HG02678 (cell line): ENCODE results near the gene SPDYE3.
"Not testable (repeated sequence)": the region's sequence is repeated elsewhere in the genome, so short reads cannot be mapped to it uniquely, and the experiment has no call there.

Source experiments
- ATAC-seq: cut with Tn5 transposase; IDR thresholded peaks from one replicate; pipeline ENCODE4 v1.9.1; 2021; ENCODE audit warnings: mild to moderate bottlenecking, moderate library complexity; ENCODE audit not compliant: unreplicated experiment

SPDYE3 gene, protein sequence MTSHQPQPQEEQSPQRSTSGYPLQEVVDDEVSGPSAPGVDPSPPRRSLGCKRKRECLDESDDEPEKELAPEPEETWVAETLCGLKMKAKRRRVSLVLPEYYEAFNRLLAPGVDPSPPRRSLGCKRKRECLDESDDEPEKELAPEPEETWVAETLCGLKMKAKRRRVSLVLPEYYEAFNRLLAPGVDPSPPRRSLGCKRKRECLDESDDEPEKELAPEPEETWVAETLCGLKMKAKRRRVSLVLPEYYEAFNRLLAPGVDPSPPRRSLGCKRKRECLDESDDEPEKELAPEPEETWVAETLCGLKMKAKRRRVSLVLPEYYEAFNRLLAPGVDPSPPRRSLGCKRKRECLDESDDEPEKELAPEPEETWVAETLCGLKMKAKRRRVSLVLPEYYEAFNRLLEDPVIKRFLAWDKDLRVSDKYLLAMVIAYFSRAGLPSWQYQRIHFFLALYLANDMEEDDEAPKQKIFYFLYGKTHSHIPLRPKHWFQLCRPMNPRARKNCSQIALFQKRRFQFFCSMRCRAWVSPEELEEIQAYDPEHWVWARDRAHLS

DNA sequence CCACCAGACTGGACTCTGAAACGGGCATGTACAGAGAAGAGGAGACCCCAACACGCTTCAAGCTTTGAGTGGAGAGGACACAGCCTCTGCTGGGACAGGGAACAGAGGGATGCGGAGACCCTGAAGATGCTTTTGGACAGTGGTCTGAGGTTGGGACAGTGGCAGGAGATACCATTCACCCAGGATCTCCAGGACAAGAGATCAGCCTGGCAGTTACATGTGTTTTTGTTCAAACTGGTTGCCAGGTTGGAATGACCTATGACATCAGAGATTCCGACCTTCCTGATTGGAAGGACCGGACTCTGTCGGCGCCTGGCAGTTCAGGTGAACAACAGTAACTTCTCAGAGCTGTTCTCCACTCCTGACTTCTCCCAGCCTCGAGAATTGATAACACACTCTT is at the start of gene SPDYE3:
TSS of gene SPDYE3 (plus strand) at position 301 of the 400 bp plus-strand sequence. CDS start 184 bp downstream, outside the sequence.
- not testable (repeated sequence) for ATAC-seq

DNA sequence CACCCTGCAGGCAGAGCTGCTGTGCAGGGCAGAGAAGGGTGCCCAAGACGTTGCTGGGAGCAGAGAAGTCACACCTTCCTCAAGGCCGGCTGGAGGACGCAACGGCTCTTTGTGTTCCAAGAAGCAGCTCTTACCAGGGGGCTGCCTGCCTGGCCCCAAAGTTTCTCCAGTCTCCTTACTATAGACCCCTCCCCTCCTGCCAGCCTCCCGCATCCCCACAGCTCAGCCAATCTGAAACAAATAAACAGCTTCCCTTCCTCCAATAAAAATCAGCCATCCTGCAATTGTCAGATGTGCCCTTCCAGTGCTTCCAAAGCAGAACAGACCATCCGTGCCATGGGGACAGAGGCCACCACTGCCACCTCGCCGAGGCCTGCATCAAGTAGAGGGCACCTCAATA is 47.5 kb upstream of the SPDYE3 start:
- not testable (repeated sequence) for ATAC-seq

DNA sequence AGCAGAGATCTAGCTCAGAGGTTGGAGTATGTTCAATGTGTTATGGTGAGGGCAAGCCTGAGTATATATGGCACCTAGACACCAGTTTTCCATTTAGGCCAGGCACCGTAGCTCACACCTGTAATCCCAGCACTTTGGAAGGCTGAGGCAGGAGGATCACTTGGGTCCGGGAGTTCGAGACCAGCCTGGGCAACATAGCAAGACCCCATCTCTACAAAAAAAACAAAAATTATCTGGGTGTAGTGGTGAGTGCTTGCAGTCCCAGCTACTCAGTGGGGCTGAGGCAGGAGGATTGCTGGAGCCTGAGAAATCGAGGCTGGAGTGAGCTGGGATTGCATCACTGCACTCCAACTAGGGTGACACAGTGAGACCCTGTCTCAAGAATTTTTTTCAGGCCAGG is 44.6 kb upstream of the SPDYE3 start:
- ATAC-seq = not testable (repeated sequence)

DNA sequence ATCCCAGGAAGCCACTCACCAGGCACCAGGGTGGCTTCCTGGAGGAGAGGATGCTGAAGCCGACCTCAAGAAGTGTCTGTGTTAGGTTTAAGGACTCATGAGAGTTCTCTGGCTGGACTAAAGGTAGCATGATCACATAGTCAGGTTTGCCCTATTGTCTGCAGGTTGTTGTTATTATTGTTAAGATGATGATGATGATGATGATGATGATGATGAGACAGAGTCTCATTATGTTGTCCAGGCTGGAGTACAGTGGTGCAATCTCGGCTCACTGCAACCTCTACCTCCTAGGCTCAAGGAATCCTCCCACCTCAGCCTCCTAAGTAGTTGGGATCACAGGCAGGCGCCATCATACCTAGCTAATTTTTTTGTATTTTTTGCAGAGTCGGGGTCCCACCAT is 43.3 kb upstream of the SPDYE3 start:
- not testable (repeated sequence) for ATAC-seq

DNA sequence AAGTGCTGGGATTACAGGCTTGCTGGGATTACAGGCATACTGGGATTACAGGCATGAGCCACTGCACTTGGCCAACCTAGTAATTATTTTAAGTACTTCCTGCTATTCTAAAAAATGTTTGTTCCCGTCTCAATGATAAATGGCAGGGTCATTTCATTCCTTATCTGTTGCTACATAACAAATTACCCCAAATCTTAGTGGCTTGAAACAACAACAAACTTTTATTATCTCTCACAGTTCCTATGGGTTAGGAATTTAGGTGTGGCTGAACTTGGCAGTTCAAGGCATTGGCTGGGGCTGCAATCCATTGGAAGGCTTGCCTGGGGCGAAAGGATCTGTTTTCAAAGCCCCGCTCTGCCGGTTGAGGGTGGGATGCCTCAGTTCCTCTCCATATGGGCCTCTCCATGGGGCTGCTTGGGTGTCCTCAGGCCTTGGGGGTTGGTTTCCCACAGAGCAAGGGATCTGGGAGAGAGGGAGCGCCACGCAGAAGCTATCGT is 42.8 kb upstream of the SPDYE3 start:
- ATAC-seq = not testable (repeated sequence)

DNA sequence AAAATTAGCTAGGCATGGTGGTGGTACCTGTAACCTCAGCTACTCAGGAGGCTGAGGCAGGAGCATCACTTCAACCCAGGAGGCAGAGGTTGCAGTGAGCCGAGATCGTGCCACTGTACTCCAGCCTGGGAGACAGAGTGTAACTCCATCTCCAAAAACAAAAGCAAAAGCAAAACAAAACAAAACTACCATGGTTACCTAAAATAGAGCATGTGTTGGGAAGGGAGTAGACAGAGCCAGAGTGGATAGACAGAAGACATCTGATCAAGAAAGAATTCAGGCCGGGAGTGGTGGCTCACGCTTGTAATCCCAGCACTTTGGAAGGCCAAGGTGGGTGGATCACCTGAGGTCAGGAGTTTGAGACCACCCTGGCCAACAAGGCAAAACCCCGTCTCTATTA is 41.7 kb upstream of the SPDYE3 start:
- not testable (repeated sequence) for ATAC-seq

DNA sequence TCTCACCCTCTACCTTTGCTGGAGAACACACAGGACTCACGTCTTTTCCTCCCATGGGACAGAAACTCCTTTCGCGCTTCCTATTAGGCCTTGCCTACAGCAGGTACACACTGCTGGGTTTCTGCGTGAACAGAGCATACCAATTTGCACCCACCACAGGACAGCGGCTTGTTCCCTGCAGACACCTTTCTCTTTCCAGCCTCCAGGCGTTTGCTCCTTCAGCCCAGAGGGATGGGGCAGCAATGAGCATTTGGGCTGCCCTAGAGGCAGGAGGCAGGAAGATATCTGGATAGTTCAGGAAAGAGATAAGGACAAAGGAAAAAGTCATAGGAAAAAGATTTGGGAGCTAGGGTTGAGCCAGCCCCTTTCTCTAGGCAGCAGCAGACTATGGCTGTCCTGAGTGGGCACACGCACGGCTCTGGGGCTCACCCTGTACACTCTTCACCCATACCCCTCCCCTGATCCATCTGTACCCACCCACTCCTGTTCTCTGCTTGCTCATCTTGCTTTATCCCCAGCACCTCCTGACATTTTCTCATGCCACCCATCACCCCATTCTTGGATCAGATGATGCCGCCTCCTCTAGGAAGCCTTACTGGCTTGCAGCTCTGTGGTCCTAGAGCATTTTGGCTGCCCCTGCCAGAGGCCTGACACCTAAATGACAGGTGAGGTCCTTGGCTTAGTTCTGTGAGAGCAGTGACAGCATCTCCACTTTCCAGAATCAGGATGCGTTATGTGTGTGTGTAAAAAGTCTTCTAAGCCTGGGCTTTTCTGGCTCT is 40.7 kb upstream of the SPDYE3 start:
- ATAC-seq = no peak

DNA sequence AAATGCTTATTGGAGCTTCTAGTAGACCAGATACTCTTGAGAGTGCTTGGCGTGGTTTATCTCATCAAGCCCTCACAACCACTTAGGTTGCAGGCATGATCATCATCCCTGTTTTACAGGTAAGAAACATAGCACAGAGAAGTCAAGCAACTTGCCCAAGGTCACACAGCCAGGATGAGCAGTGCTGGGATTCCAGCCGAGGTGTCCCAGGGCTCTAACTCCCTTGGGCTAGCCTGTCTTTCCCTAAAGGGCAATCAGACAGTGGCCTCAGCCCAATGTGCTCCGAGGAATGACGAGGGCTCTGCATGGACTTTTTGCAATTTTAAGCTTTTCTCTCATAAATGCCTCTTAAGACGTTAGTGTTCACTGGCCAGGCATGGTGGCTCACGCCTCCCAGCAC is 39.9 kb upstream of the SPDYE3 start:
- ATAC-seq = no peak

DNA sequence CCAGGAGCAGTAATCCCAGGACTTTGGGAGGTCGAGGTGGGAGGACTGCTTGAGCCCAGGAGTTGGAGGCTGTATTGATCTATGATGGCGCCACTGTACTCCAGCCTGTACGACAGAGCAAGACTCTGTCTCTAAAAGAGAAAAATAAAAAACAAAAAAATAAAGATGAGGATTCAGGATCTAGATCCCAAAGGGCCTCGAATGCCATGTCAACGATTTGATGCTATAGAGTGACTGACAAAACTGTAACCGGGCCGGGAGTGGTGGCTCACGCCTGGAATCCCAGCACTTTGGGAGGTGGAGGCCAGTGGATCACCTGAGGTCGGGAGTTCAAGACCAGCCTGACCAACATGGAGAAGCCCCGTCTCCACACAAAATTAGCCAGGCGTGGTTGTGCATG is 38.6 kb upstream of the SPDYE3 start:
- ATAC-seq = not testable (repeated sequence)

DNA sequence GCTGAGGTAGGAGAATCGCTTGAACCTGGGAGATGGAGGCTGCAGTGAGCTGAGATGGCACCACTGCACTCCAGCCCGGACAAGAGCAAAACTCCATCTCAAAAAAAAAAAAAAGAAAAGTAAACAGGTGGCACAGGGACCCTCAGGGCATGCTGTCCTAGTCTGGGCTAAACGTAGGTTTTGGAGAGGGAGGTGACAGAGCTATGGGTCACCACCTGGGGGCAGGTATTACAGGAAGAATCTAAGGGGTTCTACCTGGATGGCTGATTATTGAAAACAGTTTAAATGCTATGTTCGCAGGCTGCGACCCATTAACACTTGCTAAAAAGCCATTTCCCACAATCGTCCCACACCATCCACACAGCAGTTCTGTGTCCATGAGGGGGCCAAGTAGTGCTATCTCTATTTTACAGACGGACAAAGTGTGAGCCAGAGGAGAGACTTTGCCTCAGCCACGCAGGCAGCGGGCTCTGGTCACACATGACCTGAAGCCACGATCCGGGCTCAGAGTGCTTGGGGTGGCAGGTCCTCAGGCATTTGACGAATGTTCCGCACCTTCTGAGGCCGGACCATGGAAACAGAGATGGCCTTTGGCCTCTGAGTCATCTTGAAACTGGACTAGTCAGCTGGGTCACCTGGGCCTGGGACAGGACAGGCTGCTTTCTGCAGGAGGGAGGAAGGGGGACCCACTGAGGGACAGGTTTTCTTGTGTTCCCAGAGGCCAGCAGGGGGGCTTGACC is 38.0 kb upstream of the SPDYE3 start:
- ATAC-seq = not testable (repeated sequence)

DNA sequence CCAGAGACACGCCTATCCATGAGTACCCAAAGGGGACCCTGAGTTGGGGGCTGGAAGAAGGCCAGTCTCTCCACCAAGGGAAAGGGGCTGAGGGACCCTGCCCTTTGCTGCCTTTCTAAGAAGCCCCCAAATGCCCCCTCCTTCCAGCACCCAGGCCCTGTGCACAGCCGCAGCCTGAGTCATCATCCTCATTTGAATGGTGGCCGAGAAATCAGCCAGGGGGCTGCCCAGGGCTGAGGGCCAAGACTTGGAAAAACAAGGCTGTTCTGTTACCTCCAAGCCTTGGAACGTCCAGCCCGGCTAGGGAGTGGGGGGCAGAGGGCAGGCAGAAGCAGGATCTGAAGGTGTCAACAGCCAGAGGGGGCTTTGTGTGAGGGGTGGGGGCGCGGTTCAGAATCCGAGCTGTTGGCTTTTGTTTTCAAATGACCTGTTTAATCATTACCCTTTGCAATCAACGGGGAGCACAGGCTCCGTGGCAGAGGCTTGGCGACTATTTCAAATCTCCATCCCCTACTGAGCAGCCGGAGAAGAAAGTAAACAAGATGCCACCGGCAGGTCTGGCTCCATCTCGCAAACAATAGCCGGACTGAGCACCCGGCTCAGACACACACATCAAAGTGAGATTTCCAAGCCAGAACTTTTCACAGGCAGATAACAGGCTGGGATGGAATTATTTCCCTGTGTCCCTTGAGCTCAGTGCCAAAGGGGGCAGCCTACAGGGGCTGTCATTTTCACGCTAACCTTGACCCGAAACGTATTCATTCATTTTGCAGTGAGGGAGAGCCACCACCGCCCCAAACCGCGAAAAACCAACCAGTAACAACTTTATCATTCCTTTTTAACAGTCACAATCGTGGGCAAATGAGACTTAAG is 37.2 kb upstream of the SPDYE3 start:
- ATAC-seq = not testable (repeated sequence)

DNA sequence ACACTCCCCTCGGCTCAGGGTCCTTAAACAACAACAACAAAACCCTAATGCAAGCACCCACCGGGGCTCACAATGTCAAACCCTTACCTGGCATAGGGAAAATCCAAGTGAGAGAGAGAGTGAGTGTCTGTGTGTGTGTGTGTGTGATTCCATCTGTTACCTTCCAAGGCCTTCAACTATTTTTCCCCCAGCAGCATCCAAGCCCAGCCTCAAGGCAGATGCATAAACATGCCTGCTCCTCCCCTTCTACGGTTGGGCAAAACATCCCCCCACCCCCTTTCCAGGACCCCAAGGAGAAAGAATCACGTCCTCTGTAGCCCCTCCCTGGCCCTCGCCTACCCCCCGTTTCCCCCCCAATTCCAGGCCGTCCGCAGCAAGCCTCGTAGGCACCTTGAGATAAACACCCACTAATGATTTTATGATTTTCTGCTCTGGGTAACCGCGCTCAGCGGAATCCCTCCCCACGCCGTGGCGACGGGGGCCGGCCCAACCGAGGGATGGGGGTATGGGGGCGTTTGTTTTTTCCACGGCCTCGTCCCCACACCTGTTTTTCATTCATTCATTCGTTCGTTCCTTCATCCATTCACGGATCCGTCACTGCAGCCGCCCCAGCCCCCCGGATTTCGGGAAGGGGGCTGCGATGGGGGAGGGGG is 36.4 kb upstream of the SPDYE3 start:
- ATAC-seq = not testable (repeated sequence)

DNA sequence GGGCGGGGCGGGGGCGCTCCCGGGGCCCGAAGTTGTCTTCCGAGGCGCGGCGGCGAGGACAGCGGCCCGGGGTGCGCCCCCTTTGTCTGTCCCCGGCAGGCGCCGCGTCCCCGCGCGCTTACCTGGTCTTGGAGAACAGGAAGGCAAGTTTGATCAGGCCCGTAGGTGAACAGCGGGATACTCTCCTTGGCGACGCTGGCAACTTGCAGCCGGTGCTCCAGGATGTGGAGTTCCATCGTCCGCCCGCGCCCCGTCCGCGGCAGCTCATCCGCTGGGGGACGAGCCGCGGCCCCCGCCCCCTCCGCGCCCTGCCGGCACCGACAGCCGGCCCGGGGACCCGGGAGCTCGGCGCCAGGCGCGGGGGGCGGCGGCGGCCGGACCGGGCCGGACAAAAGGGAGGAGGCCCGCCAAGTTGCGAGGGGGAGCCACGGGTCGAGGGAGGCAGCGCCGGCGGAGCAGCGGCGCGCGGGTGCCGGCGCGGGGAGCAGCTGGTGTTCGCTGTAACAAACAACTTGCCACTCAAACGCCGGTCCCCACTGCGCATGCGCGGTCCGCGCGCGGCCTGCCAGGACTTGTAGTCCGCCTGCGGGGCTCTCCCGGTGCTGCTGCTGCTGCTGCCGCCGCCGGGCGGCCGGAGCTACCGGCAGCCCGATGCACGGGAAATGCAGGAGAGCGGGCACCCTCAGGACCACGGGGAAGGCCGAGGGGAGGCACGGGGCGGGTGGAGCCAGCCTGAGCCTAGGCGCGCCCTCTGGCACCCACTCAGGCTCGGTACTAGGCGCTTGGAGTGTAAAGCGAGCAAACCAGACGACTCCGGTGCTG is 35.6 kb upstream of the SPDYE3 start:
- ATAC-seq = peak; percentile 95

DNA sequence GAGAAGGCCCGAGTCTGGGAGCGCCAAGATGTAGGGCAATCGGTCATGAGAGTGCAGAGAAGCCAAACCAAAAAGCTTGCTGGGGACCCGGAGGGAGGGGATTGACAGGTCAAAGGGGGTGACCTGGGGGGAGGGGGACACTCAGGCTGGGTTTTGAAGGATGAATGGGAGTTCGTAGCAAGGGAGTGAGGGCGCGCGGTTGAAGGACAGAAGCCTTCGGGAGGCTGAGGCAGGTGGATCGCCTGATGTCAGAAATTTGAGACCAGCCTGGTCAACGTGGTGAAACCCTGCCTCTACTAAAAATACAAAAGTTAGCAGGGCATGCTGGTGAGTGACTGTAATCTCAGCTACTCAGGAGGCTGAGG is 35.0 kb upstream of the SPDYE3 start:
- ATAC-seq = not testable (repeated sequence)

DNA sequence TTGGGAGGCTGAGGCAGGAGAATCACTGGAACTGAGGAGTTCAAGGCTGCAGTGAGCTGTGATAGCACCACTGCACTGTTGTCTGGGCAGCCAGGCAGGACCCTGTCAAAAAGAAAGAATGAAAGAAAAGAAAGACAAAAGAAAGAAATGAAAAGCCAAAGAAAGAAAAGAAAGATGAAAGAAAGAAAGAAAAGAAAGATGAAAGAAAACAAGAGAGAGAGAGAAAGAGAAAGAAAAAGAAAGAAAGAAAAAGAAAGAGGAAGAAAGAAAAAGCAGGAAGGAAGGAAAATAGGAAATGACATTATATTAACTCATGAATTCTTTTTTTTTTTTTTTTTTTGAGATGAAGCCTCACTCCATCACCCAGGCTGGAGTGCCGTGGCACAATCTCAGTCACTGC is 32.4 kb upstream of the SPDYE3 start:
- ATAC-seq = no peak

DNA sequence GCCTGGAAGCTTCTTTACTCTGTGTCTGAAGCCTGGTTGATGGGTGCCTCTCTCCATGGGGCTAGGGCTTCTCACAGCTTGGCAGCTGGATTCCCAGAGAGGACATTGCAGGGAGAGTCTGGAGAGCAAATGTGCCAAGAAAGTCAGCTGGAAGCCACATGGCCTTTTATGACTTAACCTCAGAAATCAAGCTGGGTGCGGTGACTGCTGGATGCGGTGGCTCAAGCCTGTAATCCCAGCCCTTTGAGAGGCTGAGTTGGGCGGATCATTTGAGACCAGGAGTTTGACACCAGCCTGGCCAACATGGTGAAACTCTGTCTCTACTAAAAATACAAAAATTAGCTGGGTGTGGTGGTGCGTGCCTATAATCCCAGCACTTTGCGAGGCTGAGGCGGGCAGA is 31.4 kb upstream of the SPDYE3 start:
- not testable (repeated sequence) for ATAC-seq

DNA sequence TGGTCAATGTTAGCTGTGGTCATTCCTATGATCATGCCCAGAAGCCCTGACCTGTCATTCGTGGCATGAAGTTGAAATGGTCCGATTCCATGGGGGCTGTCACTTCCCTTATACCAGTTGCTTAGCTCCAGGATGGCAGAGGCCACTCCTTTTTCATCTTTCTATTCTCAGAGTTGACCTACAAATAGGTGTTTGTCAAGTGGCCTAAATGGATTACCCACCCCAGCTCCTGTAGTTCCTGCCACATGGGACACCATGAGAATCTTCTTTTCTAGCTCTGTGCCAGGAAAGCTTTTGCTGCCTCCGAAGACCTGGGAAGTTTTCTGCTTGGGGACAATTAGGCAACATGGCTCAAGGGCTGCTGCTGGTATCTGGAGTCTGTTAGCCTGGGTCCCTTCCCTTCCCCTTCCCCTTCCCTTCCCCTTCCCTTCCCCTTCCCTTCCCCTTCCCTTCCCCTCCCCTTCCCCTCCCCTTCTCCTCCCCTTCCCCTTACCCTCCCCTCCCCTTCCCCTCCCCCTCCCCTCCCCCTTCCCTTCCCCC is 25.4 kb upstream of the SPDYE3 start:
- not testable (repeated sequence) for ATAC-seq

DNA sequence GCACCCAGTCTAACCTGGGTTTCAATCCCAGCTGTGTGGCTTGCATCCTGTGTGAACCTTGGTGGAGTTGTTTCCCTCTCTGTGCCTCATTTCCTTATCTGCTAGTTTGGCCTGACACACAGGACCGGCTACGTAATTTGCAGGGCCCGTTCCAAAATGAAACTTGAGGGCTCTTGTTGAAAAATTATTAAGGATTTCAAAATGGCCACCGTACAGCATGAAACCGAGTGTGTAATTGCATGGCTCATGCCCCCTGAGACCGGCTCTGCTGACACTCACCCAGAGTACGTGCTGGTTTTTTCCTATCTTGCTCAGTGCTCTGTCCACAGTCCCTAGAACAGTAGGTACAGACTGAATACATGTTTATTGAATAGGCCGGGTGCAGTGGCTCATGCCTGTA is 24.4 kb upstream of the SPDYE3 start:
- ATAC-seq = not testable (repeated sequence)
